VCaP (cell line): ENCODE data around the gene ATXN2L.
"Not testable (repeated sequence)": the region's sequence is repeated elsewhere in the genome, so short reads cannot be mapped to it uniquely, and the experiment has no call there.

Experiments
- H3K27ac ChIP-seq: fragments of 450-650 bp; 2 replicates; pipeline ENCODE4 v1.5.1; 2017
- TF ChIP-seq, protein P1 (sequence below): fragments of 450-650 bp; conservative IDR thresholded peaks from 2 replicates; pipeline ENCODE4 v1.5.1; 2017; ENCODE audit warnings: mild to moderate bottlenecking, moderate library complexity

Gene ATXN2L, protein sequence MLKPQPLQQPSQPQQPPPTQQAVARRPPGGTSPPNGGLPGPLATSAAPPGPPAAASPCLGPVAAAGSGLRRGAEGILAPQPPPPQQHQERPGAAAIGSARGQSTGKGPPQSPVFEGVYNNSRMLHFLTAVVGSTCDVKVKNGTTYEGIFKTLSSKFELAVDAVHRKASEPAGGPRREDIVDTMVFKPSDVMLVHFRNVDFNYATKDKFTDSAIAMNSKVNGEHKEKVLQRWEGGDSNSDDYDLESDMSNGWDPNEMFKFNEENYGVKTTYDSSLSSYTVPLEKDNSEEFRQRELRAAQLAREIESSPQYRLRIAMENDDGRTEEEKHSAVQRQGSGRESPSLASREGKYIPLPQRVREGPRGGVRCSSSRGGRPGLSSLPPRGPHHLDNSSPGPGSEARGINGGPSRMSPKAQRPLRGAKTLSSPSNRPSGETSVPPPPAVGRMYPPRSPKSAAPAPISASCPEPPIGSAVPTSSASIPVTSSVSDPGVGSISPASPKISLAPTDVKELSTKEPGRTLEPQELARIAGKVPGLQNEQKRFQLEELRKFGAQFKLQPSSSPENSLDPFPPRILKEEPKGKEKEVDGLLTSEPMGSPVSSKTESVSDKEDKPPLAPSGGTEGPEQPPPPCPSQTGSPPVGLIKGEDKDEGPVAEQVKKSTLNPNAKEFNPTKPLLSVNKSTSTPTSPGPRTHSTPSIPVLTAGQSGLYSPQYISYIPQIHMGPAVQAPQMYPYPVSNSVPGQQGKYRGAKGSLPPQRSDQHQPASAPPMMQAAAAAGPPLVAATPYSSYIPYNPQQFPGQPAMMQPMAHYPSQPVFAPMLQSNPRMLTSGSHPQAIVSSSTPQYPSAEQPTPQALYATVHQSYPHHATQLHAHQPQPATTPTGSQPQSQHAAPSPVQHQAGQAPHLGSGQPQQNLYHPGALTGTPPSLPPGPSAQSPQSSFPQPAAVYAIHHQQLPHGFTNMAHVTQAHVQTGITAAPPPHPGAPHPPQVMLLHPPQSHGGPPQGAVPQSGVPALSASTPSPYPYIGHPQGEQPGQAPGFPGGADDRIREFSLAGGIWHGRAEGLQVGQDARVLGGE

GRCh38 chr16:28822520-28823290, at the start of gene ATXN2L:
ATXN2L (plus strand) TSS chr16:28822999; CDS start chr16:28823260, 261 bp downstream.
- peak within 1 kb of the TSS; percentile 97 for H3K27ac ChIP-seq
- TF ChIP-seq, protein P1, sequence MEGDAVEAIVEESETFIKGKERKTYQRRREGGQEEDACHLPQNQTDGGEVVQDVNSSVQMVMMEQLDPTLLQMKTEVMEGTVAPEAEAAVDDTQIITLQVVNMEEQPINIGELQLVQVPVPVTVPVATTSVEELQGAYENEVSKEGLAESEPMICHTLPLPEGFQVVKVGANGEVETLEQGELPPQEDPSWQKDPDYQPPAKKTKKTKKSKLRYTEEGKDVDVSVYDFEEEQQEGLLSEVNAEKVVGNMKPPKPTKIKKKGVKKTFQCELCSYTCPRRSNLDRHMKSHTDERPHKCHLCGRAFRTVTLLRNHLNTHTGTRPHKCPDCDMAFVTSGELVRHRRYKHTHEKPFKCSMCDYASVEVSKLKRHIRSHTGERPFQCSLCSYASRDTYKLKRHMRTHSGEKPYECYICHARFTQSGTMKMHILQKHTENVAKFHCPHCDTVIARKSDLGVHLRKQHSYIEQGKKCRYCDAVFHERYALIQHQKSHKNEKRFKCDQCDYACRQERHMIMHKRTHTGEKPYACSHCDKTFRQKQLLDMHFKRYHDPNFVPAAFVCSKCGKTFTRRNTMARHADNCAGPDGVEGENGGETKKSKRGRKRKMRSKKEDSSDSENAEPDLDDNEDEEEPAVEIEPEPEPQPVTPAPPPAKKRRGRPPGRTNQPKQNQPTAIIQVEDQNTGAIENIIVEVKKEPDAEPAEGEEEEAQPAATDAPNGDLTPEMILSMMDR, result no peak

GRCh38 chr16:28781697-28782096, 41.1 kb upstream of the ATXN2L start:
- not testable (repeated sequence) for H3K27ac ChIP-seq

- not testable (repeated sequence) for H3K27ac ChIP-seq
These were observed 40.4 kb upstream of the ATXN2L start for GRCh38 chr16:28782357-28782756.

DNA sequence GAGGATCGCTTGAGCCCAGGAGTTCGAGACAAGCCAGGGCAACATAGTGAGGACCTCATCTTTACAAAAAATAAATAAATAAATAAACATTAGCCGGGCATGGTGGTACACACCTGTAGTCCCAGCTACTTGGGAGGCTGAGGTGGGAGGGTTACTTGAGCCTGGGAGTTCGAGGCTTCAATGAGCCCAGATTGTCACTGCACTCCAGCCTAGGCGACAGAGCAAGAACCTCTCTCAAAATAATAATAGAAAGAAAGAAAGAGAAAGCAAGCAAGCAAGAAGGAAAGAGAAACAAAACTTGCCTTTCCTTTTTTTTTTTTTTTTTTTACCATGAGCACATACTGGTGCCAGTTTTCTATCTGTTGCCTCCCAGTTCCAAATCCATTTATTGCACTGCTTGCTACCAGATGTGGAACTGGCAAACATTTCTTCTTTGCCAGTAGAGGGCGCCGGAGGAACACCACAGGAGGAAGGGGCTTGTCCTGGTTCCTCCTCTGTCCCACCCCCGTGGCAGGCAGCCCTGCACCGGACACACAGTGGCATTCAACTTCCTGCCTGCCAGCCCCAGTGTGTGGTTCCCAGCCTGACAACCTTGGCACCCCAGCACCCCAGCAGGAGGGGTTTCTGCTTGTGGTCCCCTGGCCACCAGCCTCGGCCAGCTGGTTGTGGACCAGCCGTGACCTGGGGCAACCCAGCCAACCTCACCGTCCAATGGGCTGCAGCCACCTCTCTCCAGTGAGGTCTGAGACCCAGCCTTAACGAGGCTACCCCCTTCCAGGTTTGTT, 20.4 kb upstream of the ATXN2L start:
- not testable (repeated sequence) for H3K27ac ChIP-seq
- TF ChIP-seq, protein P1, result 0 out of 2 replicates have a peak, but pooled peaks have one; percentile 9

DNA sequence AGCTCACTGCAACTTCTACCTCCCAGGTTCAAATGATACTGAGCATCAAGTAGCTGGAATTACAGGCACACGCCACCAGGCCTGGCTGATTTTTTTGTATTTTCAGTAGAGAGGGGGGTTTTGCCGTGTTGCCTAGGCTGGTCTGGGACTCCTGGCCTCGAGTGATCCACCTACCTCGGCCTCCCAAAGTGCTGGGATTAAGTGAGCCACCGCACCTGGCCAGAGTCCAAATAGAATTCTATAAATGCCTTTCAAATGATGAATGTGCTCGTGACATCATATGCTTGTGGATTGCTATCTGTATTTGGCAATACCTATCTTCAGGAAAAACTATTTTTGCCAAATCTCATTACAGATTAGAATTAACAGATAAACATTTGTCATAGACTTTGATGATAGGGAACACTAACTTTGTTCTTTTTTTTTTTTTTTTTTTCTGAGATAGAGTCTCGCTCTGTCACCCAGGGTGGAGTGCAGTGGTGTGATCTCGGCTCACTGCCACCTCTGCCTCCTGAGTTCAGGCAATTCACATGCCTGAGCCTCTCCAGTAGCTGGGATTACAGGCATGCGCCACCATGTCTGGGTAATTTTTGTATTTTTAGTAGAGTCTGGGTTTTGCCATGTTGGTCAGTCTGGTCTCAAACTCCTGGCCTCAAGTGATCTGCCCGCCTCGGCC, 15.2 kb upstream of the ATXN2L start:
- not testable (repeated sequence) for H3K27ac ChIP-seq

DNA sequence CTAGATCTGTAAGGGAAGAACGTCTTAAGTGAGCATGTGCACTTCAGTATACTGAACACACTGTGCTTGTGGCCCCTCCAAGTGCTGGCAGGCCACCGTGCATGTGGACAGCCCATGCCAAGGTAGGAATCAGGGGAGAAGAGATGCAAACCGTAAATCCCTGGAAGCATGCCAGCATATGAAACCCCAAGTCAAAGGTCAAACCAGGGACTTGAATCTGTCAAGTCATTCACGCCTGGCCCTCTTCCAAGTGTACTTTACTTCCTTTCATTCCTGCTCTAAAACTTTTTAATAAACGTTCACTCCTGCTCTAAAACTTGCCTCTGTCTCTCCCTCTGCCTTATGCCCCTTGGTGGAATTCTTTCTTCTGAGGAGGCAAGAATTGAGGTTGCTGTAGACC, 2.8 kb upstream of the ATXN2L start:
- no peak overlapping the region for H3K27ac ChIP-seq
- TF ChIP-seq, protein P1, result no peak

- not testable (repeated sequence) for H3K27ac ChIP-seq
These were observed 2.3 kb upstream of the ATXN2L start for GRCh38 chr16:28820546-28820945.

GRCh38 chr16:28821874-28822519, 802 bp upstream of the ATXN2L start:
- TF ChIP-seq, protein P1, result no peak
- peak overlapping the region; percentile 97 for H3K27ac ChIP-seq
